Neural cell (in vitro differentiated cells): ENCODE data around the gene CNRIP1.

Experiments used
- CTCF ChIP-seq: fragments of 450-650 bp; IDR thresholded peaks from 2 replicates; pipeline ENCODE4 v1.5.1; 2014; ENCODE audit warnings: antibody characterized with exemption, mild to moderate bottlenecking, moderate library complexity; ENCODE audit not compliant: poor library complexity, severe bottlenecking
- RAD21 ChIP-seq: fragments of 450-650 bp; conservative IDR thresholded peaks from 2 replicates; pipeline ENCODE4 v1.6.1; 2014; ENCODE audit warnings: antibody characterized with exemption, mild to moderate bottlenecking, moderate library complexity

- TF ChIP-seq CTCF, result no peak
- TF ChIP-seq RAD21, result no peak
Measured at GRCh38 chr2:68245672-68246071, 74.1 kb downstream of the CNRIP1 start.
